Measurements from ENCODE around the gene SEL1L3.

Gene SEL1L3

DNA sequence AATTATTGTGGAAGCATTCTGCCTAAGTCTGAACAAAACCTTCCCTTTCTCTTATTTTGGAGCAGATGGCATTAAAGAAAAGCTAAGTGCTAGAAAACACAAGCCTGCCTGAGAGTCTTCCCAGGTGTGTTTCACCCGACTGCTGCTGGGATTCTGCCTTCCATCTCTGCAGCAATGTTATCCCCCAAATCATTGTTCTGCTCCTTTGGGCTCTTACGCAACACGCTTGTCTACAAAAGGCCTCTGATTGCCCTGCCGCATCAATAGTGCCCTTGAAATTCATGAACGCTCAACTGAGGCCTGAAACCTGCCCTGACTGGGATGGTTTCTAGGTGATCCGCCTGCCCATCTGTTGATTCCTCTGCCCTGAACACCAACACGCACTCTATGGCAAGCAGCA, 80.3 kb downstream of the SEL1L3 start:
- TF ChIP-seq FOXP2 (optimal IDR thresholded peaks at IDR 0.05; ENCODE audit: borderline replicate concordance, extremely low read depth, extremely low read length, insufficient read depth) (no peak), POLR2AphosphoS5 (IDR thresholded peaks at IDR 0.05; ENCODE audit: low read depth, low read length) (no peak), TAF1 (IDR thresholded peaks at IDR 0.05; ENCODE audit: borderline replicate concordance, insufficient read depth, low read length) (no peak), SIN3A (IDR thresholded peaks at IDR 0.05; ENCODE audit: borderline replicate concordance, insufficient read depth, low read length) (no peak)
- TF ChIP-seq, protein P1, sequence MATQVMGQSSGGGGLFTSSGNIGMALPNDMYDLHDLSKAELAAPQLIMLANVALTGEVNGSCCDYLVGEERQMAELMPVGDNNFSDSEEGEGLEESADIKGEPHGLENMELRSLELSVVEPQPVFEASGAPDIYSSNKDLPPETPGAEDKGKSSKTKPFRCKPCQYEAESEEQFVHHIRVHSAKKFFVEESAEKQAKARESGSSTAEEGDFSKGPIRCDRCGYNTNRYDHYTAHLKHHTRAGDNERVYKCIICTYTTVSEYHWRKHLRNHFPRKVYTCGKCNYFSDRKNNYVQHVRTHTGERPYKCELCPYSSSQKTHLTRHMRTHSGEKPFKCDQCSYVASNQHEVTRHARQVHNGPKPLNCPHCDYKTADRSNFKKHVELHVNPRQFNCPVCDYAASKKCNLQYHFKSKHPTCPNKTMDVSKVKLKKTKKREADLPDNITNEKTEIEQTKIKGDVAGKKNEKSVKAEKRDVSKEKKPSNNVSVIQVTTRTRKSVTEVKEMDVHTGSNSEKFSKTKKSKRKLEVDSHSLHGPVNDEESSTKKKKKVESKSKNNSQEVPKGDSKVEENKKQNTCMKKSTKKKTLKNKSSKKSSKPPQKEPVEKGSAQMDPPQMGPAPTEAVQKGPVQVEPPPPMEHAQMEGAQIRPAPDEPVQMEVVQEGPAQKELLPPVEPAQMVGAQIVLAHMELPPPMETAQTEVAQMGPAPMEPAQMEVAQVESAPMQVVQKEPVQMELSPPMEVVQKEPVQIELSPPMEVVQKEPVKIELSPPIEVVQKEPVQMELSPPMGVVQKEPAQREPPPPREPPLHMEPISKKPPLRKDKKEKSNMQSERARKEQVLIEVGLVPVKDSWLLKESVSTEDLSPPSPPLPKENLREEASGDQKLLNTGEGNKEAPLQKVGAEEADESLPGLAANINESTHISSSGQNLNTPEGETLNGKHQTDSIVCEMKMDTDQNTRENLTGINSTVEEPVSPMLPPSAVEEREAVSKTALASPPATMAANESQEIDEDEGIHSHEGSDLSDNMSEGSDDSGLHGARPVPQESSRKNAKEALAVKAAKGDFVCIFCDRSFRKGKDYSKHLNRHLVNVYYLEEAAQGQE (IDR thresholded peaks at IDR 0.05; ENCODE audit: insufficient read depth in 1 of 2, low read depth in 2 of 2, low read length in 2 of 2): no peak

DNA sequence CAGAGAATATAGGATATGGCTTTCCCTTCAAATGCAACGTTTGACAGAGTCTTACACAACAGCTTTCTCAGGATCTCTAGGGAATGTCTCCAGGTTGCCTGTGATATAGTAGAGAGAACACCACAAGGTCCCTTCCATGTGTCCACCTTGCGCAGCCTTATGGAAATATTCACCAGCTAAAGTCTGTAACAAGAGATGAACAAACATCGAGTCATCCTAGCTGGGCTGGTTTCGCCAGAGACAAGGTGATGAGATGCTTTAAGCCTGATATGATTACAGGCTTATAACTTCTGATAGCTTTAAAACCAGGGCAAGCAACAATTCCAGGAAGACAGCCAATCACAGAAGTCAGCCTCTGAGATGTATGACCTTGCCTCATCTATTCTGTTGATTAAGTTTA, 83.8 kb downstream of the SEL1L3 start:
- TF ChIP-seq SIN3A (IDR thresholded peaks at IDR 0.05; ENCODE audit: borderline replicate concordance, insufficient read depth, low read length) (no peak), FOXP2 (optimal IDR thresholded peaks at IDR 0.05; ENCODE audit: borderline replicate concordance, extremely low read depth, extremely low read length, insufficient read depth) (no peak), POLR2AphosphoS5 (IDR thresholded peaks at IDR 0.05; ENCODE audit: low read depth, low read length) (no peak), TAF1 (IDR thresholded peaks at IDR 0.05; ENCODE audit: borderline replicate concordance, insufficient read depth, low read length) (no peak)
- TF ChIP-seq, protein P1 (IDR thresholded peaks at IDR 0.05; ENCODE audit: insufficient read depth in 1 of 2, low read depth in 2 of 2, low read length in 2 of 2): no peak

DNA sequence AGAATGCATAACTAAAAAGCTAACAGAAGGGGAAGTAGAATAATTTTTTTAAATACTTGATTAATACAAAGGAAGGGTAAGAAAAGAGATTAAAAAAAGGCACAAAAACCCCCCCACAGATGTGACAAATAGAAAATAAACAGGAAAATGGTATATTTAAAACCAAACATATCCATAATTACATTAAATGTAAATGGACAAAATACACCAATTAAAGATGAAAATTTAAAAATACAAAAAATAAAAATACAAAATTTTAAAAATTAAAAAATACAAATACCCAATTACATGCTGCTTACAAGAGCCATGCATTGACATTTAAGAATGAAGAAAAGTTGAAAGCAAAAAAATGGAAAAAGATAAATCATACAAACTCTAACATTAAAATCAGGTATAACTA, 86.0 kb downstream of the SEL1L3 start:
- TF ChIP-seq TAF1 (IDR thresholded peaks at IDR 0.05; ENCODE audit: borderline replicate concordance, insufficient read depth, low read length) (no peak), FOXP2 (optimal IDR thresholded peaks at IDR 0.05; ENCODE audit: borderline replicate concordance, extremely low read depth, extremely low read length, insufficient read depth) (no peak), SIN3A (IDR thresholded peaks at IDR 0.05; ENCODE audit: borderline replicate concordance, insufficient read depth, low read length) (no peak), POLR2AphosphoS5 (IDR thresholded peaks at IDR 0.05; ENCODE audit: low read depth, low read length) (no peak)
- TF ChIP-seq, protein P1 (IDR thresholded peaks at IDR 0.05; ENCODE audit: insufficient read depth in 1 of 2, low read depth in 2 of 2, low read length in 2 of 2): no peak

DNA sequence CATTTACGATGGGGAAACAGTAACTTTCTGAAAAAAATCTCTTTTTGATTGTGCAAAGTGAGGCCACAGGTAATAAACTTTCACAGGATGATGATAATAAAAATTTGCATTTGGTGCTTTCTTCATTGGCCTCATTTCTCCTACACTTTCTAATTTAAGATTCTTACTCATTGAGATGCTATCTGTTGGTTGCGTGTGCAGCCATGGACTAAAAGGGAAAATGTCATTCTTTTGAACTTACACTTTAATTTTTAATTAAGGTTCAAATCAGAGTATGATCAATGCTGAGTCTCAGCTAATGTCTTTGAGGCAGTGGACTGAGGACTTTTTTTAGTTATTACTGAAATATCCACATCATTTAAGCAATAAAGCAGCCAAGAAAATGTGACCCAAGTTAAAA, 87.6 kb downstream of the SEL1L3 start:
- no peak for TF ChIP-seq TAF1 (IDR thresholded peaks at IDR 0.05; ENCODE audit: borderline replicate concordance, insufficient read depth, low read length)
- TF ChIP-seq FOXP2 (optimal IDR thresholded peaks at IDR 0.05; ENCODE audit: borderline replicate concordance, extremely low read depth, extremely low read length, insufficient read depth): no peak
- no peak for TF ChIP-seq SIN3A (IDR thresholded peaks at IDR 0.05; ENCODE audit: borderline replicate concordance, insufficient read depth, low read length)
- TF ChIP-seq, protein P1 (IDR thresholded peaks at IDR 0.05; ENCODE audit: insufficient read depth in 1 of 2, low read depth in 2 of 2, low read length in 2 of 2): no peak
- no peak for TF ChIP-seq POLR2AphosphoS5 (IDR thresholded peaks at IDR 0.05; ENCODE audit: low read depth, low read length)

DNA sequence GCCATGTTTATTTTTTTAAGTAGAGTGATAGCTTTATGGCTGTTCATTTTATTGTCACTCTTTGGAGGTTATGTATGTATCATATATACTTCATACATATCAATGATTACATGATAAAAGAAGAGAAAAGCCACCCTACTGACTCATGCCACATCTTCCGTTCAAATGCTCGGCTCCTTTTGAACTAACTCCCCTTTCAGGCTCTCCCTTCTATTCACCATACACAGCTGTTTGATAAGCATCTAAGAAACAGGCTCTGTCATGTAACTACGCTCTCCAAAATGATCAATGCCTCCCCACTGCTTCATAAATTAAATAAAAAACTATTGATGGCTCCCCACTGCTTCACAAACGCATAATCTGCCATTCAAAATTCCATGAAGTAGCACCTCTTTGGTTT, 89.4 kb downstream of the SEL1L3 start:
- TF ChIP-seq SIN3A (IDR thresholded peaks at IDR 0.05; ENCODE audit: borderline replicate concordance, insufficient read depth, low read length): no peak
- TF ChIP-seq FOXP2 (optimal IDR thresholded peaks at IDR 0.05; ENCODE audit: borderline replicate concordance, extremely low read depth, extremely low read length, insufficient read depth): no peak
- no peak for TF ChIP-seq TAF1 (IDR thresholded peaks at IDR 0.05; ENCODE audit: borderline replicate concordance, insufficient read depth, low read length)
- no peak for TF ChIP-seq POLR2AphosphoS5 (IDR thresholded peaks at IDR 0.05; ENCODE audit: low read depth, low read length)
- TF ChIP-seq, protein P1 (IDR thresholded peaks at IDR 0.05; ENCODE audit: insufficient read depth in 1 of 2, low read depth in 2 of 2, low read length in 2 of 2): no peak

Data from PFSK-1 (cell line).